BJ (cell line): ENCODE measurements around the gene UBALD1. TPM values are rescaled to one million over a fixed set of nuclear protein-coding genes. Genes with fewer than 3 reads are reported as not detected.
"Not testable (repeated sequence)": the region's sequence is repeated elsewhere in the genome, so short reads cannot be mapped to it uniquely, and the experiment has no call there.

Source experiments
- CTCF ChIA-PET: fragments of 350-600 bp; formaldehyde crosslinking; extraction: SDS; loops from one replicate; lab custom pipeline; 2021; ENCODE audit warnings: antibody characterized with exemption, inconsistent platforms; lab: Yijun Ruan, JAX
- POLR2A ChIA-PET: fragments of 300-600 bp; sonication (Branson Sonifier 250); formaldehyde crosslinking; extraction: SDS; loops from one replicate; lab custom pipeline; 2021; ENCODE audit warnings: antibody characterized with exemption; lab: Charles Lee
- DNase-seq: peaks from one replicate; pipeline ENCODE4 v3.0.0-alpha.2; 2011; ENCODE audit warnings: low read depth
- H3K27me3 ChIP-seq: 2 replicates; pipeline ENCODE4 v1.6.0; 2011; ENCODE audit warnings: low read length; ENCODE audit not compliant: control insufficient read depth, insufficient read depth
- H3K36me3 ChIP-seq: 2 replicates; pipeline ENCODE4 v1.5.1; 2011; ENCODE audit warnings: low read length; ENCODE audit not compliant: control insufficient read depth, insufficient read depth
- H3K4me3 ChIP-seq: 2 replicates; pipeline ENCODE4 v1.5.1; 2011; ENCODE audit warnings: low read depth, mild to moderate bottlenecking, control low read depth, low read length
- polyA plus RNA-seq: library from polyadenylated mRNA; depleted of rRNA; stranded (reverse); fragments of >200 nt; gene quantifications from 2 replicates; pipeline ENCODE4 v1.2.3, GENCODE V29; 2011
- TF ChIP-seq, protein P1 (sequence below): IDR thresholded peaks from 2 replicates; pipeline ENCODE4 v1.5.1; 2011; ENCODE audit warnings: low read depth, mild to moderate bottlenecking, control low read depth, inconsistent platforms, low read length, moderate library complexity; ENCODE audit not compliant: insufficient read depth

UBALD1 gene
- polyA plus RNA-seq, 1 experiment: 11.6 TPM

DNA sequence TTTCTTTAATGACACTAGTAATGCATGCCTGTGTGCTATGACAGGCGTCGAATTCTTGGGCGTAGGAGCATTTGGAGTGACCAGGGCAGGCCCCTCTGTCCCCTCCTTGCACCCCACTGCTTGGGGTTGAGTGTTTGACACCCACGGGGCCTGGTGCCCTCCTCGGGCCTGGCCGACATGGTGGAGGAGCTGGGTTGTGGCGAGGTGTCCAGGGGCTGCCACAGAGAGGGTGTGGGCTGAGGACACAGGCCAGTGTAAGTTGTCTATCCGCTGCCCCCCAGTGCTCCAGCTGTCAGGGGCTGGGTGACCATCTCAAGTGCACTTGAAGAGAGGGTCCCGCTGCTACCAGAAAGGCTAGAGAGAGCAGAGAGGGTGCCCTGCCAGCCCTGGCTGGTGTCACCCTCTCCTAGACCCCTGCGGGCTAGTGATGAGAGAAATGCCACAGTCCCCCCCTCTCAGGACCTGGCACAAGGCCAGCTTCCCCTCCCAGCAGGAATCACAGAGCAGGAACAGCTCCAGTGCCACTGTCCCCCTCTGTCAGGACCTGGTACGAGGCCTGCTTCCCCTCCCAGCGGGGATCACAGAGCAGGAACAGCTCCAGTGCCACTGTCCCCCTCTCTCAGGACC, 40.4 kb upstream of the UBALD1 start:
- no peaks in the 10 kb centered on the region for H3K27me3 ChIP-seq
- peaks cover 42% of the 10 kb centered on the region for H3K36me3 ChIP-seq
- no peak overlapping the region for H3K4me3 ChIP-seq
- CTCF ChIA-PET: interaction anchor here (0.7 kb wide), 1 partner anchor 148 kb away, joined by 4 read pairs; no protein-coding TSS in a partner anchor
- no peak for DNase-seq
- POLR2A ChIA-PET: no interaction called here
- TF ChIP-seq, protein P1, sequence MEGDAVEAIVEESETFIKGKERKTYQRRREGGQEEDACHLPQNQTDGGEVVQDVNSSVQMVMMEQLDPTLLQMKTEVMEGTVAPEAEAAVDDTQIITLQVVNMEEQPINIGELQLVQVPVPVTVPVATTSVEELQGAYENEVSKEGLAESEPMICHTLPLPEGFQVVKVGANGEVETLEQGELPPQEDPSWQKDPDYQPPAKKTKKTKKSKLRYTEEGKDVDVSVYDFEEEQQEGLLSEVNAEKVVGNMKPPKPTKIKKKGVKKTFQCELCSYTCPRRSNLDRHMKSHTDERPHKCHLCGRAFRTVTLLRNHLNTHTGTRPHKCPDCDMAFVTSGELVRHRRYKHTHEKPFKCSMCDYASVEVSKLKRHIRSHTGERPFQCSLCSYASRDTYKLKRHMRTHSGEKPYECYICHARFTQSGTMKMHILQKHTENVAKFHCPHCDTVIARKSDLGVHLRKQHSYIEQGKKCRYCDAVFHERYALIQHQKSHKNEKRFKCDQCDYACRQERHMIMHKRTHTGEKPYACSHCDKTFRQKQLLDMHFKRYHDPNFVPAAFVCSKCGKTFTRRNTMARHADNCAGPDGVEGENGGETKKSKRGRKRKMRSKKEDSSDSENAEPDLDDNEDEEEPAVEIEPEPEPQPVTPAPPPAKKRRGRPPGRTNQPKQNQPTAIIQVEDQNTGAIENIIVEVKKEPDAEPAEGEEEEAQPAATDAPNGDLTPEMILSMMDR: no peak

DNA sequence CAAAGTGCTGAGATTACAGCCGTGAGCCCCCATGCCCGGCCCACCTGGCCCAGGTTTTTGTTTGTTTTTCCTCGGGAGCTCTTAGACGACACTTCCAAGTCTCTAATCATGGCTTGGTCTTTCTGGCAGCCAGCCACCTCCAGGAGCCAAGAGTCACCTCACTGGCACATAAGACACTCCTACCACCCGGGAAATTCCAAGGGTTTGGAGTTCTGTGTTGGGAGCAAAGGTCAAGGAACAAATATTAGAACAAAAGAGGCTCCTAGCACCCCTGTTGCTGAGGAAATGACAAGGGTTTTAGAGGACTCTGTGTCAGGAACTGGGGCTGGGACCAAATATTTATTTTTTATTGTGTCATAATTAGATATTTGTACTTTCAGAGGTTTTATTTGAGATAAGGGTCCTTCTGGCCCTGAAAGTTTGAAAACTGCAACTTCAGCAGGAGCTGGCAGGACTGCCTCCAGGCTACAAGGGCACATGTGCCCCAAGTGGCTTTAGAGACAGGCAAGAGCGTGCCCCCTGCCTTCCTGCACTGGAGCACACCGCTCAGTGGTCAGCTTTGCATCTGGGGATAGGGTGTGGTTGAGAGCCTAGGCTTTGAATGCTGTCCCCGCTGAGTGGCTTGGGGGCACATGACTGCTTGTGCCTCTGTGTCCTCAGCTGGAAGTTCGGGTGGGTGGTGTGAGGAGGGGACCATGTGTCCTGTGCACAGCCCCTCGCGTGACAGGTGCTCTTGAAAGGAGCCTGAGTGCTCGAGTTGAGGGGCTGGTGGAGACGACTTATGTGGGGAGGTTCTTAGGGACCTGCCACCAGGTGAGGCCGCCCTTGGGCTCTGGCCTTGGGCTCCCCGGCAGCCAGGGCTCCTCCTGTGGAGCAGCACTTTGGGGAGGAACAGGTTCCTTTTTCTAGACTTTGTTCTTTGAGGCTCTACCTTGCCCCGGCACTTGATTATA, 39.6 kb upstream of the UBALD1 start:
- DNase-seq: no peak
- CTCF ChIA-PET: interaction anchor here (0.8 kb wide), 1 partner anchor 30 kb away, joined by 3 read pairs; the partner anchor contains the start of gene MGRN1
- POLR2A ChIA-PET: no interaction called here
- Histone ChIP-seq H3K27me3 (no peaks in the 10 kb centered on the region), H3K36me3 (peaks cover 39% of the 10 kb centered on the region), H3K4me3 (no peak overlapping the region)
- TF ChIP-seq, protein P1: no peak

DNA sequence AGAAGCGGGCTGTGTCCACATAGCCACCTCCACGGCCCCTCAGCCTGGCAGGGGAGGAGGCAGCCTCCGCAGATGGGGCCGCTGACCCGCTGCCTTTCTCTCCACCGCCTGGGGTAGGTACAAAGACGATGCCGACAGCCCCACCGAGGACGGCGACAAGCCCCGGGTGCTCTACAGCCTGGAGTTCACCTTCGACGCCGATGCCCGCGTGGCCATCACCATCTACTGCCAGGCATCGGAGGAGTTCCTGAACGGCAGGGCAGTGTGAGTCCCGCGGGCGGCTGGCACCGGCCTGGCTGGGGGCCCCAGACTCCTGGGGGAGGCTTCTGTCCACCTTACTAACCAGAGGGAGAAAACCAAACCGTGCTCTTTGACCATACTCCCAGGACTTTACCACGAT, 37.9 kb upstream of the UBALD1 start:
- ChIA-PET POLR2A (no interaction called here), CTCF (no interaction called here)
- Histone ChIP-seq H3K27me3 (no peaks in the 10 kb centered on the region), H3K4me3 (no peak overlapping the region), H3K36me3 (peaks cover 34% of the 10 kb centered on the region)
- TF ChIP-seq, protein P1: no peak
- DNase-seq: no peak

DNA sequence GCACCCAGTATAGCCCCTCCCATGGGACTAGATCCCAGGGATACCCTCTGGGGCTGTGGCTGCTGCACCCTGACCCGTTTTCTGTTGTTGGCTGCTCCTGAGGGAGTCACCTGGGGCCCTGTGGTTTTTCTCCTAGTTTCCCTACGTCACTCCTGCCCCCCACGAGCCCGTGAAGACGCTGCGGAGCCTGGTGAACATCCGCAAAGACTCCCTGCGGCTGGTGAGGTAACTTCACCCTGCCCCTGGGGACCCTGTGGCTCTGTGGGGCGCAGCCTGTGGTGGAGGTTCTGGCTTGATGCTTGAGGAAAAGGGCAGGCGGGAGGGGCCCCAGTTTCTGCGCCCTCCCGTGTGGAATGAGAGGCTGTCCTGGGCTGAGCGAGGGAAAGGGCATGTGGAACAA, 37.1 kb upstream of the UBALD1 start:
- H3K27me3 ChIP-seq: no peaks in the 10 kb centered on the region
- H3K36me3 ChIP-seq: peaks cover 32% of the 10 kb centered on the region
- H3K4me3 ChIP-seq: no peak overlapping the region
- POLR2A ChIA-PET: no interaction called here
- DNase-seq: no peak
- CTCF ChIA-PET: interaction anchor here (2.1 to 2.6 kb wide), 2 partner anchors 10 to 15 kb away, joined by 7 to 15 read pairs; no protein-coding TSS in a partner anchor
- TF ChIP-seq, protein P1: no peak

DNA sequence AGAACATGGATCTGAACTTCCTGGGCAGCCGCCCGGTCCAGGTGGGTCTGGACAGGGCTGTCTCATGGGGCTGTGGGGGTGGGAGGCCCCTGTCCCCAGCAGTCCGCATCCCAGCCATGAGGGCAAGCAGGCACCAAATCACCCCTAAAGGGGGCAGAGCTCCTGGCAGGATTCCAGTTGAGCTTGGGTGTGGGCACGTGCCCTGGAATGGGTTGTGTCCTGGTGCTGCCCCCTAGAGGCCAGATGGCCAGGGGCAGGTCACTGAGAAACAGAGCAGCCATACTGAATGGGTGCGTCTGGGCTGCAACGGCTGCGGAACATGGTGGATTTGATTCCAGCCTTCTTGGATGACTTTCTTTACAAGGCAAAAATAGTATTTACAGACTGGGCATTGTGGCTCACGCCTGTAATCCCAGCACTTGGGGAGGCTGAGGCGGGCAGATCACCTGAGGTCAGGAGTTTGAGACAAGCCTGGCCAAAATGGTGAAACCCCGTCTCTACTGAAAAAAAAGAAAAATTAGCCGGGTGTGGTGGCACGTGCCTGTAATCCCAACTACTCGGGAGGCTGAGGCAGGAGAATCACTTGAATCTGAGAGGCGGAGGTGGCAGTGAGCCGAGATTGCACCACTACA, 35.9 kb upstream of the UBALD1 start:
- TF ChIP-seq, protein P1: peak; percentile 78
- H3K4me3 ChIP-seq, POLR2A ChIA-PET, H3K27me3 ChIP-seq, DNase-seq: not testable (repeated sequence)
- H3K36me3 ChIP-seq: peaks cover 31% of the 10 kb centered on the region
- CTCF ChIA-PET: interaction anchor here (0.6 to 2.6 kb wide), 8 partner anchors 9 to 127 kb away, joined by 3 to 15 read pairs (median 5); partner anchors contain the start of gene MGRN1
